ENCODE results near the gene EFTUD2. TPM values are rescaled to one million over a fixed set of nuclear protein-coding genes. Genes with fewer than 3 reads are reported as not detected.

Gene EFTUD2
- total and polyA plus RNA-seq, 2 of the 8 experiments (the other 6 are each of a cell fraction or from before 2014, with no cell fraction given) = 118 to 195 TPM

DNA sequence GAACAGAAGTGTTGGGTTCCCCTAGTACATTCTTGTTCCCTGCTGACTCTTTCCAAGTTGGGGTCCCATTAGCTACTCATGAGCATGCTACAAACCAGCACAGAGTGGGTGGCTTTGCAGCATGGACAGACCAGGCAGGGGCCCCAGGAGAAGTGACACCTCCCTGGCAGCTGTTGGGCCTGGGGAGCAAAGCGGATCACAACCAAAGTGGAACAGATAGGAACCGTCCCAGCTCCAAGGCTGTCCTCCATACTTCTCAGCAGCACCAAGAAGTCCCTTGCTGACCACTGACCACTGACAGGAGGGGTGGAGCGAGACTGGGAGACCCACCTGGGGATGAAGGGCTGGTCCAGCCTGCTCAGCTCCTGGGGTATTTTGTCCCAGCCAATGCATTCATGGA is 28.5 kb upstream of the EFTUD2 start (continued):
- TF ChIP-seq, protein P1, sequence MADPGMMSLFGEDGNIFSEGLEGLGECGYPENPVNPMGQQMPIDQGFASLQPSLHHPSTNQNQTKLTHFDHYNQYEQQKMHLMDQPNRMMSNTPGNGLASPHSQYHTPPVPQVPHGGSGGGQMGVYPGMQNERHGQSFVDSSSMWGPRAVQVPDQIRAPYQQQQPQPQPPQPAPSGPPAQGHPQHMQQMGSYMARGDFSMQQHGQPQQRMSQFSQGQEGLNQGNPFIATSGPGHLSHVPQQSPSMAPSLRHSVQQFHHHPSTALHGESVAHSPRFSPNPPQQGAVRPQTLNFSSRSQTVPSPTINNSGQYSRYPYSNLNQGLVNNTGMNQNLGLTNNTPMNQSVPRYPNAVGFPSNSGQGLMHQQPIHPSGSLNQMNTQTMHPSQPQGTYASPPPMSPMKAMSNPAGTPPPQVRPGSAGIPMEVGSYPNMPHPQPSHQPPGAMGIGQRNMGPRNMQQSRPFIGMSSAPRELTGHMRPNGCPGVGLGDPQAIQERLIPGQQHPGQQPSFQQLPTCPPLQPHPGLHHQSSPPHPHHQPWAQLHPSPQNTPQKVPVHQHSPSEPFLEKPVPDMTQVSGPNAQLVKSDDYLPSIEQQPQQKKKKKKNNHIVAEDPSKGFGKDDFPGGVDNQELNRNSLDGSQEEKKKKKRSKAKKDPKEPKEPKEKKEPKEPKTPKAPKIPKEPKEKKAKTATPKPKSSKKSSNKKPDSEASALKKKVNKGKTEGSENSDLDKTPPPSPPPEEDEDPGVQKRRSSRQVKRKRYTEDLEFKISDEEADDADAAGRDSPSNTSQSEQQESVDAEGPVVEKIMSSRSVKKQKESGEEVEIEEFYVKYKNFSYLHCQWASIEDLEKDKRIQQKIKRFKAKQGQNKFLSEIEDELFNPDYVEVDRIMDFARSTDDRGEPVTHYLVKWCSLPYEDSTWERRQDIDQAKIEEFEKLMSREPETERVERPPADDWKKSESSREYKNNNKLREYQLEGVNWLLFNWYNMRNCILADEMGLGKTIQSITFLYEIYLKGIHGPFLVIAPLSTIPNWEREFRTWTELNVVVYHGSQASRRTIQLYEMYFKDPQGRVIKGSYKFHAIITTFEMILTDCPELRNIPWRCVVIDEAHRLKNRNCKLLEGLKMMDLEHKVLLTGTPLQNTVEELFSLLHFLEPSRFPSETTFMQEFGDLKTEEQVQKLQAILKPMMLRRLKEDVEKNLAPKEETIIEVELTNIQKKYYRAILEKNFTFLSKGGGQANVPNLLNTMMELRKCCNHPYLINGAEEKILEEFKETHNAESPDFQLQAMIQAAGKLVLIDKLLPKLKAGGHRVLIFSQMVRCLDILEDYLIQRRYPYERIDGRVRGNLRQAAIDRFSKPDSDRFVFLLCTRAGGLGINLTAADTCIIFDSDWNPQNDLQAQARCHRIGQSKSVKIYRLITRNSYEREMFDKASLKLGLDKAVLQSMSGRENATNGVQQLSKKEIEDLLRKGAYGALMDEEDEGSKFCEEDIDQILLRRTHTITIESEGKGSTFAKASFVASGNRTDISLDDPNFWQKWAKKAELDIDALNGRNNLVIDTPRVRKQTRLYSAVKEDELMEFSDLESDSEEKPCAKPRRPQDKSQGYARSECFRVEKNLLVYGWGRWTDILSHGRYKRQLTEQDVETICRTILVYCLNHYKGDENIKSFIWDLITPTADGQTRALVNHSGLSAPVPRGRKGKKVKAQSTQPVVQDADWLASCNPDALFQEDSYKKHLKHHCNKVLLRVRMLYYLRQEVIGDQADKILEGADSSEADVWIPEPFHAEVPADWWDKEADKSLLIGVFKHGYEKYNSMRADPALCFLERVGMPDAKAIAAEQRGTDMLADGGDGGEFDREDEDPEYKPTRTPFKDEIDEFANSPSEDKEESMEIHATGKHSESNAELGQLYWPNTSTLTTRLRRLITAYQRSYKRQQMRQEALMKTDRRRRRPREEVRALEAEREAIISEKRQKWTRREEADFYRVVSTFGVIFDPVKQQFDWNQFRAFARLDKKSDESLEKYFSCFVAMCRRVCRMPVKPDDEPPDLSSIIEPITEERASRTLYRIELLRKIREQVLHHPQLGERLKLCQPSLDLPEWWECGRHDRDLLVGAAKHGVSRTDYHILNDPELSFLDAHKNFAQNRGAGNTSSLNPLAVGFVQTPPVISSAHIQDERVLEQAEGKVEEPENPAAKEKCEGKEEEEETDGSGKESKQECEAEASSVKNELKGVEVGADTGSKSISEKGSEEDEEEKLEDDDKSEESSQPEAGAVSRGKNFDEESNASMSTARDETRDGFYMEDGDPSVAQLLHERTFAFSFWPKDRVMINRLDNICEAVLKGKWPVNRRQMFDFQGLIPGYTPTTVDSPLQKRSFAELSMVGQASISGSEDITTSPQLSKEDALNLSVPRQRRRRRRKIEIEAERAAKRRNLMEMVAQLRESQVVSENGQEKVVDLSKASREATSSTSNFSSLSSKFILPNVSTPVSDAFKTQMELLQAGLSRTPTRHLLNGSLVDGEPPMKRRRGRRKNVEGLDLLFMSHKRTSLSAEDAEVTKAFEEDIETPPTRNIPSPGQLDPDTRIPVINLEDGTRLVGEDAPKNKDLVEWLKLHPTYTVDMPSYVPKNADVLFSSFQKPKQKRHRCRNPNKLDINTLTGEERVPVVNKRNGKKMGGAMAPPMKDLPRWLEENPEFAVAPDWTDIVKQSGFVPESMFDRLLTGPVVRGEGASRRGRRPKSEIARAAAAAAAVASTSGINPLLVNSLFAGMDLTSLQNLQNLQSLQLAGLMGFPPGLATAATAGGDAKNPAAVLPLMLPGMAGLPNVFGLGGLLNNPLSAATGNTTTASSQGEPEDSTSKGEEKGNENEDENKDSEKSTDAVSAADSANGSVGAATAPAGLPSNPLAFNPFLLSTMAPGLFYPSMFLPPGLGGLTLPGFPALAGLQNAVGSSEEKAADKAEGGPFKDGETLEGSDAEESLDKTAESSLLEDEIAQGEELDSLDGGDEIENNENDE (IDR thresholded peaks at IDR 0.05; ENCODE audit: insufficient replicate concordance, low read length) = no peak
- TF ChIP-seq POLR2AphosphoS5 (IDR thresholded peaks at IDR 0.05; ENCODE audit: low read depth, low read length) = no peak
